H1 (cell line): ENCODE data around the gene APBB1. TPM values are rescaled to one million over a fixed set of nuclear protein-coding genes. Genes with fewer than 3 reads are reported as not detected.
A peak's percentile ranks its signal among the peaks of the same experiment; 100 is the strongest.

ENCODE experiments used
- CTCF ChIA-PET: fragments of 300-600 bp; sonication (Branson Sonifier 250); formaldehyde crosslinking; loops from one replicate; lab custom pipeline; 2021; ENCODE audit not compliant: partially characterized antibody; lab: Charles Lee
- POLR2A ChIA-PET: fragments of 300-600 bp; sonication (Branson Sonifier 250); formaldehyde crosslinking; loops from one replicate; lab custom pipeline; 2021; ENCODE audit warnings: inconsistent platforms; ENCODE audit not compliant: partially characterized antibody; lab: Charles Lee
- DNase-seq, 2 experiments: peaks; one replicate each; pipeline versions ENCODE4 v3.0.0 to v3.0.0-alpha.2; 2010 to 2022; ENCODE audit warnings: low spot score in 2 of 2, low read depth in 1 of 2, mixed read lengths in 1 of 2
- FAIRE-seq: peaks from 2 replicates; lab custom pipeline; 2011; peaks lifted over from hg19 to GRCh38; lab: Jason Lieb, UNC
- H2AFZ ChIP-seq: 2 replicates; pipeline ENCODE4 v1.8.1; 2012; ENCODE audit warnings: low read length, inconsistent platforms
- H2AK5ac ChIP-seq: 2 replicates; pipeline ENCODE4 v1.6.1; 2013; ENCODE audit warnings: low read depth, low read length
- H2BK120ac ChIP-seq: replicated peaks from 2 replicates; pipeline ENCODE3; 2013; ENCODE audit warnings: low read depth, low read length, inconsistent platforms
- H2BK12ac ChIP-seq: 2 replicates; pipeline ENCODE4 v1.6.1; 2013; ENCODE audit warnings: low read depth, low read length
- H2BK15ac ChIP-seq: 2 replicates; pipeline ENCODE4 v1.6.1; 2013; ENCODE audit warnings: low read length
- H2BK20ac ChIP-seq: 2 replicates; pipeline ENCODE4 v1.6.1; 2013; ENCODE audit warnings: low read length
- H2BK5ac ChIP-seq: 2 replicates; pipeline ENCODE4 v1.6.1; 2013; ENCODE audit warnings: low read depth, low read length
- H3K14ac ChIP-seq: 2 replicates; pipeline ENCODE4 v1.6.1; 2013; ENCODE audit warnings: inconsistent platforms; ENCODE audit not compliant: insufficient read length
- H3K18ac ChIP-seq: 2 replicates; pipeline ENCODE4 v1.6.1; 2013; ENCODE audit warnings: low read length; ENCODE audit errors: extremely low read depth
- H3K23ac ChIP-seq: 2 replicates; pipeline ENCODE4 v1.6.1; 2013; ENCODE audit warnings: inconsistent platforms; ENCODE audit not compliant: insufficient read length
- H3K23me2 ChIP-seq: 2 replicates; pipeline ENCODE4 v1.6.1; 2013; ENCODE audit warnings: low read depth, low read length
- H3K27ac ChIP-seq: 2 replicates; pipeline ENCODE4 v1.6.1; 2011; ENCODE audit warnings: low read depth, low read length, inconsistent platforms
- H3K27me3 ChIP-seq, 4 experiments: replicated peaks in 1 of 4; 1 replicate in 1 of 4; 2 replicates in 3 of 4; pipeline versions ENCODE4 v1.6.1 to v1.8.1; 2011 to 2013; ENCODE audit warnings: low read length in 3 of 4, mild to moderate bottlenecking in 3 of 4, inconsistent platforms in 2 of 4, mixed read lengths in 2 of 4, moderate library complexity in 1 of 4; ENCODE audit not compliant: control insufficient read depth in 3 of 4, insufficient read depth in 3 of 4; ENCODE audit errors: extremely low read depth in 1 of 4
- H3K36me3 ChIP-seq, 4 experiments: 2 replicates each; pipeline versions ENCODE4 v1.6.1 to v1.8.1; 2011 to 2013; ENCODE audit warnings: mild to moderate bottlenecking in 4 of 4, low read length in 3 of 4, moderate library complexity in 2 of 4, control low read depth in 1 of 4, inconsistent platforms in 1 of 4; ENCODE audit not compliant: insufficient read depth in 4 of 4, control insufficient read depth in 2 of 4
- H3K4ac ChIP-seq: replicated peaks from 2 replicates; pipeline ENCODE3; 2013; ENCODE audit warnings: low read length, low read depth, mixed read lengths, inconsistent platforms; ENCODE audit not compliant: insufficient read length
- H3K4me1 ChIP-seq, 4 experiments: replicated peaks in 1 of 4; 1 replicate in 1 of 4; 2 replicates in 3 of 4; pipeline versions ENCODE4 v1.6.1 to v1.8.1; 2011 to 2013; ENCODE audit warnings: low read length in 3 of 4, inconsistent platforms in 2 of 4, mixed read lengths in 1 of 4; ENCODE audit not compliant: insufficient read depth in 4 of 4, control insufficient read depth in 3 of 4
- H3K4me2 ChIP-seq, 2 experiments: 2 replicates each; pipeline versions ENCODE4 v1.6.1 to v1.8.1; 2011 to 2013; ENCODE audit warnings: low read depth in 2 of 2, low read length in 2 of 2, control low read depth in 1 of 2, inconsistent platforms in 1 of 2, mild to moderate bottlenecking in 1 of 2; ENCODE audit not compliant: insufficient read depth in 1 of 2
- H3K4me3 ChIP-seq, 4 experiments: fragments of 200-600, 300-600 bp in 1 of 4; sonication (generic), shearing (Covaris generic), sonication (Bioruptor Twin) in 1 of 4; 2 replicates each; pipeline versions ENCODE4 v1.5.1 to v1.8.1; 2011 to 2016; ENCODE audit warnings: low read length in 4 of 4, low read depth in 3 of 4, control low read depth in 2 of 4, inconsistent platforms in 2 of 4, mild to moderate bottlenecking in 2 of 4, mixed read lengths in 1 of 4, moderate library complexity in 1 of 4; ENCODE audit not compliant: insufficient read depth in 2 of 4; ENCODE audit errors: extremely low read depth in 1 of 4
- H3K56ac ChIP-seq: replicated peaks from 2 replicates; pipeline ENCODE3; 2013; ENCODE audit warnings: low read depth, mild to moderate bottlenecking, mixed read lengths, low read length, inconsistent platforms; ENCODE audit not compliant: insufficient read length
- H3K79me1 ChIP-seq: 2 replicates; pipeline ENCODE4 v1.6.1; 2013; ENCODE audit warnings: low read depth, low read length, control low read depth
- H3K79me2 ChIP-seq, 2 experiments: 2 replicates each; pipeline versions ENCODE4 v1.6.1 to v1.8.1; 2012 to 2013; ENCODE audit warnings: low read length in 2 of 2, mild to moderate bottlenecking in 2 of 2, inconsistent platforms in 1 of 2; ENCODE audit not compliant: insufficient read depth in 2 of 2, control insufficient read depth in 1 of 2
- H3K9ac ChIP-seq, 4 experiments: replicated peaks in 1 of 4; 1 replicate in 1 of 4; 2 replicates in 3 of 4; pipeline versions ENCODE4 v1.6.1 to v1.8.1; 2011 to 2013; ENCODE audit warnings: low read depth in 3 of 4, low read length in 3 of 4, control low read depth in 2 of 4, mild to moderate bottlenecking in 2 of 4, moderate library complexity in 2 of 4, inconsistent platforms in 1 of 4; ENCODE audit errors: extremely low read depth in 1 of 4
- H3K9me3 ChIP-seq, 2 experiments: 2 replicates each; pipeline versions ENCODE4 v1.6.1 to v1.8.1; 2012 to 2013; ENCODE audit warnings: mild to moderate bottlenecking in 2 of 2, moderate library complexity in 2 of 2, control low read depth in 1 of 2, inconsistent platforms in 1 of 2, low read depth in 1 of 2, low read length in 1 of 2, mixed read lengths in 1 of 2; ENCODE audit not compliant: insufficient read depth in 2 of 2
- H4K20me1 ChIP-seq, 2 experiments: replicated peaks in 1 of 2; 2 replicates each; pipeline versions ENCODE3 to v1.8.1; 2011 to 2013; ENCODE audit warnings: inconsistent platforms in 2 of 2, low read length in 2 of 2, mild to moderate bottlenecking in 1 of 2; ENCODE audit not compliant: insufficient read depth in 2 of 2, control insufficient read depth in 1 of 2
- H4K5ac ChIP-seq: 2 replicates; pipeline ENCODE4 v1.6.1; 2013; ENCODE audit warnings: low read length, low read depth, mixed read lengths, inconsistent platforms; ENCODE audit not compliant: insufficient read length
- H4K8ac ChIP-seq: 2 replicates; pipeline ENCODE4 v1.8.0; 2013; ENCODE audit warnings: mild to moderate bottlenecking, moderate library complexity, low read length, inconsistent platforms; ENCODE audit not compliant: insufficient read depth; ENCODE audit errors: extremely low read depth
- H4K91ac ChIP-seq: replicated peaks from 2 replicates; pipeline ENCODE3; 2013; ENCODE audit warnings: low read length, mixed read lengths, inconsistent platforms; ENCODE audit not compliant: insufficient read length
- EP300 ChIP-seq, 2 experiments: IDR thresholded peaks; 1 replicate in 1 of 2; 2 replicates in 1 of 2; pipeline ENCODE4 v1.6.1; 2011 to 2012; ENCODE audit warnings: low read depth in 2 of 2, low read length in 2 of 2, mild to moderate bottlenecking in 2 of 2, borderline replicate concordance in 1 of 2, inconsistent platforms in 1 of 2, moderate library complexity in 1 of 2
- KDM5A ChIP-seq: fragments of 200-600 bp; IDR thresholded peaks from 2 replicates; pipeline ENCODE4 v1.7.1; 2012; ENCODE audit warnings: mild to moderate bottlenecking, low read length, inconsistent platforms, mixed read lengths
- MAX ChIP-seq: IDR thresholded peaks from 2 replicates; pipeline ENCODE4 v1.6.1; 2012; ENCODE audit warnings: inconsistent platforms
- RAD21 ChIP-seq, 2 experiments: IDR thresholded peaks in 1 of 2; conservative IDR thresholded peaks in 1 of 2; 2 replicates each; pipeline ENCODE4 v1.6.1; 2011; ENCODE audit warnings: low read depth in 2 of 2, low read length in 2 of 2, improper control_type of control experiment in 1 of 2, inconsistent platforms in 1 of 2, mild to moderate bottlenecking in 1 of 2, moderate library complexity in 1 of 2
- SUZ12 ChIP-seq: fragments of 200-600 bp; sonication (generic); IDR thresholded peaks from 2 replicates; pipeline ENCODE4 v1.6.1; 2012; ENCODE audit warnings: mild to moderate bottlenecking, inconsistent platforms, low read length, moderate library complexity, mixed read lengths
- TAF7 ChIP-seq: optimal IDR thresholded peaks from 2 replicates; pipeline ENCODE3; 2011; ENCODE audit warnings: low read depth, mild to moderate bottlenecking, inconsistent platforms, low read length, moderate library complexity, borderline replicate concordance
- TEAD4 ChIP-seq: IDR thresholded peaks from 2 replicates; pipeline ENCODE4 v1.6.1; 2012; ENCODE audit warnings: low read depth, low read length, inconsistent platforms, mixed read lengths
- WGBS, 2 experiments: shearing (Covaris generic) in 1 of 2; methylation state at CpG; one replicate each; pipeline versions ENCODE4 v1.1.6 to v1.1.7; 2013 to 2015; ENCODE audit warnings: low lambda C conversion rate in 2 of 2, mixed read lengths in 2 of 2, inconsistent platforms in 1 of 2, low coverage in 1 of 2, missing lambda C conversion rate in 1 of 2; ENCODE audit not compliant: insufficient replicate concordance in 2 of 2, insufficient coverage in 1 of 2, insufficient read length in 1 of 2; ENCODE audit errors: extremely low coverage in 1 of 2, missing lambda C conversion rate in 1 of 2; 5-methylcytosine and 5-hydroxymethylcytosine counted together
- polyA plus RNA-seq, 7 experiments: library from polyadenylated mRNA; depleted of rRNA in 3 of 7; stranded (reverse) in 5 of 7; unstranded in 2 of 7; fragments of >200 nt in 5 of 7; fragments of 200-250 nt in 2 of 7; gene quantifications; 1 replicate in 5 of 7; 2 replicates in 1 of 7; 4 replicates in 1 of 7; pipeline versions ENCODE4 v1.2.1 to v1.2.3, GENCODE V29; 2011 to 2013; ENCODE audit warnings: missing spikeins in 2 of 7, mixed read lengths in 2 of 7
- total RNA-seq: library from RNA; stranded (reverse); fragmentation: NEBNext Ultra II Directional; extraction: Animal tissue kit (Norgen Biotek cat#: 25700); gene quantifications from 2 replicates; pipeline ENCODE4 v1.2.1, GENCODE V29; 2021
- TF ChIP-seq, protein P1 (sequence below), 3 experiments: IDR thresholded peaks; 1 replicate in 2 of 3; 2 replicates in 1 of 3; pipeline versions ENCODE4 v1.5.1 to v1.6.1; 2011; ENCODE audit warnings: low read length in 3 of 3, mild to moderate bottlenecking in 3 of 3, inconsistent platforms in 2 of 3, low read depth in 1 of 3, moderate library complexity in 1 of 3; ENCODE audit not compliant: insufficient read depth in 1 of 3; ENCODE audit errors: control extremely low read depth in 1 of 3

APBB1 gene
- total and polyA plus RNA-seq, 2 of the 8 experiments (the other 6 are each of a cell fraction or from before 2014, with no cell fraction given) = 23.9 to 33.1 TPM

- no peak overlapping the region for H2BK120ac ChIP-seq
- no peaks in the 10 kb centered on the region for H3K27me3 ChIP-seq
- H3K9me3 ChIP-seq = no peaks in the 10 kb centered on the region
- no peak overlapping the region for H3K14ac ChIP-seq
- H2AFZ ChIP-seq = 0 out of 2 replicates have a peak overlapping the region, but pooled peaks have one; percentile 63
- FAIRE-seq = peak; percentile 89
- H3K4me3 ChIP-seq = no peak overlapping the region
- no peaks in the 10 kb centered on the region for H3K23me2 ChIP-seq
- no peaks in the 10 kb centered on the region for H3K79me1 ChIP-seq
- DNase-seq = peak in 1 of 2 experiments; percentile 54
- H3K4ac ChIP-seq = no peak overlapping the region
- no peak overlapping the region for H4K91ac ChIP-seq
- no peak overlapping the region for H2AK5ac ChIP-seq
- H3K27ac ChIP-seq = no peak overlapping the region
- no peak overlapping the region for H3K56ac ChIP-seq
- peaks cover 0 to 4% (median 0%) of the 10 kb centered on the region in 4 experiments; a peak in 2 of 7 replicates for H3K4me1 ChIP-seq
- H3K23ac ChIP-seq = no peak overlapping the region
- no peaks in the 10 kb centered on the region for H4K20me1 ChIP-seq
- H2BK20ac ChIP-seq = no peak overlapping the region
- no peak overlapping the region for H3K9ac ChIP-seq
- H2BK5ac ChIP-seq = no peak overlapping the region
- ChIA-PET POLR2A (interaction anchor here (1.0 to 2.0 kb wide), 4 partner anchors 9 to 20 kb away, joined by 3 to 7 read pairs (median 4); partner anchors contain the start of gene APBB1), CTCF (interaction anchor here (0.6 to 22.7 kb wide), 29 partner anchors 7 to 155 kb away, joined by 3 to 585 read pairs (median 5); partner anchors contain the start of genes SMPD1 and TRIM3)
- H4K5ac ChIP-seq = no peak overlapping the region
- H3K79me2 ChIP-seq = no peaks in the 10 kb centered on the region
- H3K18ac ChIP-seq = no peak overlapping the region
- H4K8ac ChIP-seq = no peak overlapping the region
- 63% methylated on average over 1 of the region's 1 CpG; no CpG with 5 or more reads in 1 of the 2 experiments for WGBS, 2 experiments
- no peak overlapping the region for H2BK12ac ChIP-seq
- no peaks in the 10 kb centered on the region for H3K36me3 ChIP-seq
- no peak overlapping the region for H2BK15ac ChIP-seq
- H3K4me2 ChIP-seq = no peak overlapping the region
- peak; percentile 67 to 74 for TF ChIP-seq RAD21 (IDR thresholded peaks at IDR 0.05 in 1 of 2, conservative IDR thresholded peaks at IDR 0.05 in 1 of 2; ENCODE audit: low read depth in 2 of 2, low read length in 2 of 2)
- peak; percentile 80 for TF ChIP-seq MAX
- TF ChIP-seq TAF7 = no peak
- TF ChIP-seq SUZ12 = no peak
- no peak for TF ChIP-seq EP300 (IDR thresholded peaks at IDR 0.05; ENCODE audit: borderline replicate concordance in 1 of 2, low read depth in 2 of 2, low read length in 2 of 2)
- TF ChIP-seq TEAD4 = peak; percentile 42; the same call in 1 of the 2 replicates
- TF ChIP-seq, protein P1, sequence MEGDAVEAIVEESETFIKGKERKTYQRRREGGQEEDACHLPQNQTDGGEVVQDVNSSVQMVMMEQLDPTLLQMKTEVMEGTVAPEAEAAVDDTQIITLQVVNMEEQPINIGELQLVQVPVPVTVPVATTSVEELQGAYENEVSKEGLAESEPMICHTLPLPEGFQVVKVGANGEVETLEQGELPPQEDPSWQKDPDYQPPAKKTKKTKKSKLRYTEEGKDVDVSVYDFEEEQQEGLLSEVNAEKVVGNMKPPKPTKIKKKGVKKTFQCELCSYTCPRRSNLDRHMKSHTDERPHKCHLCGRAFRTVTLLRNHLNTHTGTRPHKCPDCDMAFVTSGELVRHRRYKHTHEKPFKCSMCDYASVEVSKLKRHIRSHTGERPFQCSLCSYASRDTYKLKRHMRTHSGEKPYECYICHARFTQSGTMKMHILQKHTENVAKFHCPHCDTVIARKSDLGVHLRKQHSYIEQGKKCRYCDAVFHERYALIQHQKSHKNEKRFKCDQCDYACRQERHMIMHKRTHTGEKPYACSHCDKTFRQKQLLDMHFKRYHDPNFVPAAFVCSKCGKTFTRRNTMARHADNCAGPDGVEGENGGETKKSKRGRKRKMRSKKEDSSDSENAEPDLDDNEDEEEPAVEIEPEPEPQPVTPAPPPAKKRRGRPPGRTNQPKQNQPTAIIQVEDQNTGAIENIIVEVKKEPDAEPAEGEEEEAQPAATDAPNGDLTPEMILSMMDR (IDR thresholded peaks at IDR 0.05; ENCODE audit: control extremely low read depth in 1 of 3, insufficient read depth in 1 of 3, low read depth in 1 of 3, low read length in 3 of 3) = peak; percentile 71 to 94 (median 86)
- no peak for TF ChIP-seq KDM5A
Observed at GRCh38 chr11:6438979-6439571, 20.2 kb upstream of the APBB1 start.
